ENCODE measurements around the gene ARL8B.
A peak's percentile ranks its signal among the peaks of the same experiment; 100 is the strongest.

DNA sequence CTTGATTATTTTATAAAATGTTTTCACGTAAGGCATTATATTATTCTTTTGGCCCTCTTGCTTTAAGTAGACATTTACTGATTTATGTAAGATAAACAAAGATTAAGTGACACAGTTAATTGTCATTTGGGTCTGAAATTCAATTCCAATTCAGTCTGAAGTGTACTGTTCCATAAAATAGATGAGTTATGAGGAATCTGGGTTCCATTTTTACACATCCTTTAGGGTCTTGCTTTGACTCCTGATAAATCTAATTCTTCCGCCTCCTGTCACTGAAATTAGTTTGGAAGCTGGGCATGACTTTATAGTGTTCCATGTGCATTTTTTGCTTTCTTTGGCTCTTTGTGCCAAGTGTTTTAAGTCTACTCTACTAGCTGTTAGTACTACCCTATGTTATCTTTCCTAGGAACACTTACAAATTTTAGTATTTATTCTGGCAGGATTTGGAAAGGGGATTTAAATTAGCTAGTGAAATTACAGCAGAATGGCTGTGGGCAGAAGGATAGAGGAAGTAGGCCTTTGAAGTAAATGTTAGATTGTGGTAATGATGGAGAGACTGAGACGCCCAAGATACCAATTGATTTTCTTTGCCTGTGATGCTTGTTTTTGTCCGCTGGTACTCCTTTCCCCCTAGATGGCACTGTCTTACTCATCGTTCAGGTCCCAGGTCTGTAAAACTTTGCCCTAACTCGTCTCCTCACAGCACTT, 14.3 kb downstream of the ARL8B start:
- TF ChIP-seq, protein P1, sequence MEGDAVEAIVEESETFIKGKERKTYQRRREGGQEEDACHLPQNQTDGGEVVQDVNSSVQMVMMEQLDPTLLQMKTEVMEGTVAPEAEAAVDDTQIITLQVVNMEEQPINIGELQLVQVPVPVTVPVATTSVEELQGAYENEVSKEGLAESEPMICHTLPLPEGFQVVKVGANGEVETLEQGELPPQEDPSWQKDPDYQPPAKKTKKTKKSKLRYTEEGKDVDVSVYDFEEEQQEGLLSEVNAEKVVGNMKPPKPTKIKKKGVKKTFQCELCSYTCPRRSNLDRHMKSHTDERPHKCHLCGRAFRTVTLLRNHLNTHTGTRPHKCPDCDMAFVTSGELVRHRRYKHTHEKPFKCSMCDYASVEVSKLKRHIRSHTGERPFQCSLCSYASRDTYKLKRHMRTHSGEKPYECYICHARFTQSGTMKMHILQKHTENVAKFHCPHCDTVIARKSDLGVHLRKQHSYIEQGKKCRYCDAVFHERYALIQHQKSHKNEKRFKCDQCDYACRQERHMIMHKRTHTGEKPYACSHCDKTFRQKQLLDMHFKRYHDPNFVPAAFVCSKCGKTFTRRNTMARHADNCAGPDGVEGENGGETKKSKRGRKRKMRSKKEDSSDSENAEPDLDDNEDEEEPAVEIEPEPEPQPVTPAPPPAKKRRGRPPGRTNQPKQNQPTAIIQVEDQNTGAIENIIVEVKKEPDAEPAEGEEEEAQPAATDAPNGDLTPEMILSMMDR (conservative IDR thresholded peaks at IDR 0.05; ENCODE audit: low read depth, low read length) = peak; percentile 63
- TF ChIP-seq EZH2 (IDR thresholded peaks at IDR 0.05; ENCODE audit: borderline replicate concordance, low read depth, low read length, poor library complexity, severe bottlenecking) = no peak
